Activated CD8-positive, alpha-beta memory T cell treated with anti-CD3 and anti-CD28 coated beads for 4 hours (primary cell): ENCODE results near the gene SRM.
"Not testable (repeated sequence)": the region's sequence is repeated elsewhere in the genome, so short reads cannot be mapped to it uniquely, and the experiment has no call there.

Experiments used
- DNase-seq, 2 donors: peaks; one replicate each; pipeline ENCODE4 v3.0.0-alpha.2; 2020; ENCODE audit warnings: low read depth in 2 of 2

Gene SRM

GRCh38 chr1:11044849-11045427 is 14.9 kb downstream of the SRM start:
- DNase-seq, result no peak

- DNase-seq, result no peak
These were observed 15.6 kb downstream of the SRM start for GRCh38 chr1:11044086-11044848.

- DNase-seq, result no peak
These were observed 16.6 kb downstream of the SRM start for GRCh38 chr1:11042995-11043874.

GRCh38 chr1:11042065-11042464 is 17.8 kb downstream of the SRM start:
- no peak for DNase-seq

- no peak for DNase-seq
These were observed 18.8 kb downstream of the SRM start for GRCh38 chr1:11041048-11041447.

GRCh38 chr1:11040105-11040429 is 19.8 kb downstream of the SRM start:
- not testable (repeated sequence) for DNase-seq

GRCh38 chr1:11039351-11040104 is 20.3 kb downstream of the SRM start:
- DNase-seq, result no peak

- DNase-seq, result peak; percentile 81 to 82
These were observed 22.1 kb downstream of the SRM start for GRCh38 chr1:11037740-11038182.

GRCh38 chr1:11037019-11037739 is 22.6 kb downstream of the SRM start:
- not testable (repeated sequence) for DNase-seq

- no peak for DNase-seq
These were observed 28.1 kb downstream of the SRM start for GRCh38 chr1:11031624-11032262.

GRCh38 chr1:11030865-11031264 is 29.0 kb downstream of the SRM start:
- no peak for DNase-seq

GRCh38 chr1:11028018-11028417 is 31.8 kb downstream of the SRM start:
- no peak for DNase-seq

GRCh38 chr1:11027316-11027715 is 32.5 kb downstream of the SRM start:
- no peak for DNase-seq

- DNase-seq, result no peak
These were observed 32.9 kb downstream of the SRM start for GRCh38 chr1:11026903-11027302.

GRCh38 chr1:11026052-11026451 is 33.8 kb downstream of the SRM start:
- no peak for DNase-seq

- no peak for DNase-seq
These were observed 34.2 kb downstream of the SRM start for GRCh38 chr1:11025618-11026017.

GRCh38 chr1:11024874-11025203 is 35.0 kb downstream of the SRM start:
- DNase-seq, result no peak

GRCh38 chr1:11024154-11024873 is 35.5 kb downstream of the SRM start:
- no peak for DNase-seq

GRCh38 chr1:11023201-11023600 is 36.6 kb downstream of the SRM start:
- DNase-seq, result no peak

- no peak for DNase-seq
These were observed 39.8 kb downstream of the SRM start for GRCh38 chr1:11019971-11020370.
